CMK (cell line): ENCODE measurements around the gene RTKN2.

Experiments used
- DNase-seq: peaks from one replicate; pipeline ENCODE4 v3.0.0-alpha.2; 2010; ENCODE audit warnings: low read depth

The RTKN2 gene

DNA sequence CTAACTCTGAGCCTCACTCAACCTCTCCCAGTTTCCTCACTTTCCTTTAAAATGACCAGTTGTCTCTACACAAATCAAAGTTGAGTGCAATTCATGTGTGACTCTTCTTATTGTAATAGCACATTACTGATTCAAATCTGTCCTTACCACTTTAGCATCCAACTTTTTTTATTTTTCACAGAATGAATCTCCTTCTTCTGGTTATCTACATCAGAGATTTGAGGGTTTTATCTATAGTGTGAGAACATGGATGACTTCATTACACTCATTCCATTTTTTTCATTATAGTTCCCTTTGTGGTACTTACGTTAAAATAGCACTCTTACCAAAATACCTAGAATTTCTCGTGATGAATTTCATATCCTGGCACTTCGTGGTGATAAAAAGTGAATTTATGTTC is 43.3 kb downstream of the RTKN2 start:
- DNase-seq = no peak

GRCh38 chr10:62224606-62225005 is 44.0 kb downstream of the RTKN2 start:
- DNase-seq = no peak

GRCh38 chr10:62217683-62218082 is 51.0 kb downstream of the RTKN2 start:
- no peak for DNase-seq

GRCh38 chr10:62214364-62214874 is 54.2 kb downstream of the RTKN2 start:
- DNase-seq = no peak

DNA sequence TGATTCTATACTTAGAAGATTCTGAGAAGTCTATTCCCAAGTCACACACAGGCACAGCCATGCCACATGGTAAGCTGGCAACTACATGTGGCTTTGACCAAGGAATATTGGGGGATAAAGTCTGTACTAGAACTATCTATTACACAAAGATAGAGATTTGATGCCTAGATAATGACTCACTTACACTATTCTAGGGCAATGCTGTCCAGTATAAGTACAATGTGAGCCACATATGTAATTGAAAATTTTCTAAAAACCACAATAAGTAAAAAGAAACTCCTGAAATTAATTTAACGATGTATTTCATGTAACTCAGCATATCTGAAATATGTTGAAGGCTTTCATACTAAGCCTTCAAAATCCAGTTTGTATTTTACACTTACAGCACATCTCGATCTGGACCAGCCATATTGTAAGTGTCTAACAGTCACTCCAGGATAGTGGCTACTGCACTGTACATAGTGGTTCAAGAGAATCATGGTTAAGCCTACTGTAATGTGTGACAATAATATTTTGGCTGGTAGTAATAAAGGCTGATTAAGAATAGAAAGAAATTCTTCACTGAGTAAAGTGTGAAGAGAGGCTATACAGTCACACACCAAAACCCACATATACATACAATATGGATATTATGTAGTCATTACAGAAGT is 62.8 kb downstream of the RTKN2 start:
- no peak for DNase-seq

DNA sequence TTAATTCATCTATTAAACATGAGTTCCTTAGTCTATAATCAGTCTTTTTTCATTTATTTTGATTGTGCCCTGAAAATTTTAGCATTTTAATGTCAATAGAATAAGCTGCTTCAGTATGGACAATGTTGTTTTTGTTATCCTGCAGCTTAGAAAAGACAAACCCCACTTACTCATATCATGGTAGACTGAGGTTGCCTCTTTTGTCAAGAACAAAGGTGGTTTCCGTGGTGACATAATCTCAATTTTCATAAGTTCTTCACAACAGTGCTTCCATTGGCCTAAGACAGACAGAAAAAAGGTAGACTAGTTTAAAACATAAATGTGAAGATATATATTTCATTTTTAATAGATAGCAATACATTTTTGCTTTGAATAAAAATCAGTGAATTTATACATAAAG is 69.1 kb downstream of the RTKN2 start:
- DNase-seq = no peak

DNA sequence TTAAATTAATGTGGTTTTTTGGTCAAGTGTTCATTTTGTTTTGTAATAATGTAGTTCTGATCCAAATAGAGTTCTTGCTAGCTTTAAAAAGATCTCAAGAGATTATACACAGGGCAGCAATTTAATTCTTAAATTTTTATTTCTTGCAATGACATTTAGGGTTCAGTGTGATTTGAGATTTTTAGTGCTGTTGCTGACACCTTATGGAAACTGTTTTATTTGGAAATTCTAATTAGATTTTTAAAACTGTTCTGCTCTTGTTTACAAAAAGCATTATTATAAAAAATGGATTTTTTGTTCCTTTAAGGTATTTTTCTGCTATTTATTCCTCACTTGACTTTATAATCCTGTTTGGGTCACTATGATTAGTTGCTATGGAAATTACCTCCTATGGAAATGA is 72.1 kb downstream of the RTKN2 start:
- DNase-seq = no peak

DNA sequence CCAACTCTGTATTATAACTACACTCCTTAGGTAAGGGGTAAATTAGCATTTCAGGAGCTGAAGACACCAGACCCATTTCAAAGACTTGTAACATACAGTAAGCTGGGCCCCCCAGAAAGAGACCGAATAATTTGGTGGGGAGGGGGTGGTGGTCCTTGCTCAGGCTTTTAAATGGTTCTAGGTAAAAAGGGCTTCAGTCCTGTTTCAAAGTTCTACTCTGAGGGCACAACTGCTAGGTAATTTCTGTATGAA is 73.0 kb downstream of the RTKN2 start:
- no peak for DNase-seq

- DNase-seq = no peak
Measured at GRCh38 chr10:62194924-62195674, 73.5 kb downstream of the RTKN2 start.

DNA sequence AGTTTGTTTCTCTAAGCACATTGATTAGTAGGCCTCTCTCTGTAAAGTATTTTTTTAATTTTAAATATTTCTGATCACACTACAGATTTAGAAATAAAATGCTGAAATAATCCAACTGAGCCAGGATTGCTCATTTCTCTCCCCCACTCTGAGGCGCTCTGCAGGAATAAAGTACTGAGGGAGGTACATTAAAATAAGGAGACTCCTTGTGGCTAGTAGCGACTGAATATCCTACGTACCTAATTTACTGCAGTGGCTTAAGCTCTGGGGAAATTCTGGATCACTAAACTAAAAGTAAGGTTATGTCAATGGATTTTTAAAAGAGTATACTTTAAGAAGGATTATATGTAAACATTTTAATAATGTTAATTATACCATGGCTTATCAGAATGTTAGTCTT is 75.2 kb downstream of the RTKN2 start:
- no peak for DNase-seq

DNA sequence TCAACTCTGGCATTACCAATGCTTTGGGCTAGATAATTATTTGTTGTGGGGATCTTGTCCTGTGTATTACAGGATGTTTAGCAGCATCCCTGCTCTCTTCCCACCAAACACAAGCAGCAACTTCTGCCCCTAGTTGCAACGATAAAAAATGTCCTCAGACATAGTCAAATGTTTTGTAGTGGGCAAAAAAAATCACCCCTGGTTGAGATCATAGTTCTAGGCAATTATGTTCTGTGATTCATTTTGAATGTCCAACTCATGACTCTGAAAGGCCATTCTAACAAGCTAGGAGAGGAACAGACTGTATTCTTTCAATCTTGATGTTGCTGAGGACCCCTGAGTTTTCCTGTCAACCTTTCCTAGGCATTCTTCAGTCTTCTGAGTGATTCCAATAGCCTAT is 79.5 kb downstream of the RTKN2 start:
- DNase-seq = no peak

DNA sequence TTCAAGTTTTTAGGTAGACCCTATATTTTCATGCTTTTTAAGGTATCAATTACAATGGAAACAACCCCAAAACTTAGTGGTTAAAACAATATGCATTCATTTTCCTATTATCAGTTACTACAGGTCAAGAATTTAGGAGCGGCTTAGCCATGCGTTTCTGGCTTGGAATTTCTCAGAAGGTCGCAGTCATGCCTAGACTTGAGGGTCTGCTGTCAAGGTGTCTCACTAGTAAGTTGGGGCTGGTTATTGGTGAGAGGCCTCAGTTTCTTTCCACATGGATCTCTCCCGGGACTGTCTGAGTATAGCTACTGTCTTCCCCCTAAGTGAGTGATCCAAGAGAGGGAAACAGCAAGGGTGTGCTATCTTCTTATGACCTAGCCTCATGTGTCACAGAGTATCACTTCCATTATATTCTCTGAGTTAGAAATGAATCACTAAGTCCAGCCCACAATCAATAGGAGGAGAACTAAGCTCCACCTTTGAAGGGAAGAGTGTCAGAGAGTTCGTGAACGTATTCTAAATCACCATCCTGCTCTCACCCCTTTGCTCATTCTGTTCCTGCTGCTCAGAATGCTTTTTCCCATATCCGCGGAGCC is 80.5 kb downstream of the RTKN2 start:
- no peak for DNase-seq

GRCh38 chr10:62186999-62187675 is 81.5 kb downstream of the RTKN2 start:
- DNase-seq = no peak

DNA sequence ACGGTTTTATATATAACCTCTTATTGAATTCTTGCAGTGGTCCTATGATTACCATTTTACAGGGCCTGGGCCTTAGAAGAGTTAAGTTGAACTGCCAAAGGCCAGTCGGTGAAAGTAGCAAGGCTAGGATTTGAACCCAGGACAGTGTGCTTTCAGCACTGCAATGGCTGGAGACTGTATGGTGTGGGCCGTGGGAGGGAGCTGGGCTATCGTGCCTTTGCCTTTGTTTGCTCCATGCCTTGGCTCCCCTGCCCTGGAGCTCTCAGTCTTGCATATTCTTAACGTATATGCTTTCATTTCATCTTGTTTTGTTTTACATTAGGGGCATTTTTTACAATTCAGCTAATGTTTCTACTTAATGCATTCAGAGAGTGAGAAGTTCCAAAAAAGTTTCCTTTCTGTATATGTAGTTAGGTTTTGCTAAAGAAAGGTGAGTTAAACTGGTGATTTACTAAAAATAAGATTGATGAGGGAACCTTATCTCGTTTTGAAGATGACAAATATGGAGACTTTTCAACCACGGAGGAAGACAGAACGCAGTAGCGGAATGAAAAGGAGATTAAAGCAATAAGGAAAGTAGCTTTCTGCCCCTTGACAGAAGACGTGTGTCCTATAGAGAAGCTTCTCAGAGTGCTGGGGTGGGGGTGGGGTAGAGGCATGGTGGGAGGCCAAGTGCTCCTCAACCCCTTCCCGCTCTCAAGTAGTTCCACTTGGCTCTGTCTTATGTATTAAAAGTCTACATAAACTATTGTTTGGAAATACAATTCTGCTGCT is 82.5 kb downstream of the RTKN2 start:
- no peak for DNase-seq

DNA sequence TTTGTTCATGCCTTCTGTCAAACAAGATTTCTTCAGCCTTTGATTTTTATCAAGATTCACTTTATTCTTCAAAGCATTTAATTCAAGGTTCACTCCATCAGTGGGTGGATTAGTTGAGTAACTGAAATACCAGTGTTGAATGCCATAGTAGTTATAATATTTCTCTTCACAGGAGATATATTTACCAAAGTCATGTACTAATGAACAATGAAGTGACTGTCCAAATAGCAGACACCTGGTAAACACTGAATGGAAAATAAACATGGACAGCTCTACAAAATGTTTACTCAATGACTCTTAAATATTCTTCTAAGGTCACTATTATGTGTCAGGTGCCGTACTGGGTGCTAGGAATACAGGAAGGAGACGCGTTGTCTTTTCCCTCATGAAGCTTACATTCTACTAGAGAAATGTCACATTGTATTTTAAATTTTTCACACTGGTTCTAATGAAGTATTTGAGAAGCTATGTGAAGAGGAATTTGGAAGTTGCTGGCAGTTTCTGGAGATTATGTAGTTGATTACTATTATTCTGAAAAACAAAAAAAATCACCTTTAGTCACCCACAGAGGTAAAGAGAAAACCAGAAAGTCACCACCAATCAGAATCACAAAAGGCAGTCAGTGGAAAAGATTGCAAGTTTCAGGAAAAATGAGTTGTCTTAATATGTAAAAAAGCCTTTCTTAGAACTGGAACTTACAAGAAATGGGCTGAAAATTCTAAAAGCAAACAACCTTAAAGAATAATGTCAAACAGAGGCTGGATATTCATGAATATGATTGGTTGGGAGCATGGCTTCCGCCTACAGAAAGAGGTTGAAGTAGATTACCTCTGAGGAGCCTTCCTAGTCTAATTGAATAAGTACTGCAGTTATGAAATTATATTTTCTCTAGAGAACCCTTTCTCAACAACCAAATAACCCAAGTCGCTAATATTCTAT is 84.5 kb downstream of the RTKN2 start:
- DNase-seq = no peak

- no peak for DNase-seq
Measured at GRCh38 chr10:62183442-62183841, 85.2 kb downstream of the RTKN2 start.

DNA sequence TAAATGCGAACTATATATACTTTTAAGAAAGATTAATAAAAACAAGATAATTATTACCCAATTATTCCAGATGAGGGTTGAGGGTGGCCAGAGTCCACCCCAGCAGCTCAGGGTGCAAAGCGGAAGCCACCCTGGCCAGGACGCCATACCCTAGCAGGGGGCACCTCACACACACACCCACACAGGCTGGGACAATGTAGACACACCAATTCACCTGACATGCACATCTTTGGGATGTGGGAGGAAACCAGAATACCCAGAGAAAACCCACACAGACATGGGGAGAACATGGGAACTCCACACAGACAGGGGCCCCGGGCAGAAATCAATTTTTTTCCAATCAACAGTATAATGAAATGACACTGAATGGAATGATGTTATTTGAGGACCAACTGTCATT is 86.0 kb downstream of the RTKN2 start:
- no peak for DNase-seq

- DNase-seq = no peak
Measured at GRCh38 chr10:62182171-62182570, 86.5 kb downstream of the RTKN2 start.

DNA sequence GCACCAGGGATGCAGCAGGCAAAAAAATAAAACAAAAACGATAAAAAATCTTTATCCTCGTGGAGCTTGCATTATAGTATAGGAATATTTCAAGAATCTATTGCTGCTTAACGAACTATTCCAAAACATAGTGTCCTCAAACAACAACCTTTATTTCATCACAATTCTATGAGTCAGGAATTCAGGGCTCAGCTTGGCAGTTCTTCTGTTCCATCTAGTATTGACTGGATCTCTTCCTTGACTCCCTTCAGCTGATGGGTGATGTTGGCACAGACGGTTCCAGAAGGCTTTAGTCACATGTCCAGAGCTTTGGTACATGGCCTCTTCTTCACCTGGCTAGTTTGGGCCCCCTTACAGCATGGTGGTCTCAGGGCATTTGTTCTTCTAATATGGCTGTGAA is 88.0 kb downstream of the RTKN2 start:
- DNase-seq = no peak

- no peak for DNase-seq
Measured at GRCh38 chr10:62178568-62178967, 90.1 kb downstream of the RTKN2 start.

- DNase-seq = no peak
Measured at GRCh38 chr10:62177111-62177510, 91.5 kb downstream of the RTKN2 start.
